Inferior parietal cortex (tissue), 1 donor: ENCODE results near the gene CDC14A.
A peak's percentile ranks its signal among the peaks of the same experiment; 100 is the strongest.

Source experiments
- DNase-seq: peaks from one replicate; pipeline ENCODE4 v3.0.0-alpha.2; 2016; ENCODE audit errors: extremely low spot score

The CDC14A gene

DNA sequence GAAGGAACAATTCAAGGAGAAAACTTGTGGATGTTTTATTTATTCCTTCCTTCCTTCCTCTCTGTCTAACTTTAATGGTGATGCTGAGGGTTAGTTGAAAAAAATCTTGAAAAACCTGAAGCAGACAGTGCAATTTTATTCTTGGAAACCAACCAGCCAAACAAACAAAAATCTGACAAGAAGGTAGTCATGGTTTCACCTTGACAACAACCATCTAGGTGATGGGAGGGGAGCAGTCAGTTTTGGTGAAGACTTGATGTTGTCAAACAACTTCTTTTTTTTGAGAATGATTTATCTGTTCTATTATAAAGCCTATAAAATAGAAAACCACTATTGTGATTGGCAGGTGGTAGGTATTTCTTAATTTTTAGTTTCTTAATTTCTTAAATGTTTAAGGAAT lies 93.3 kb downstream of the CDC14A start:
- DNase-seq, result no peak

DNA sequence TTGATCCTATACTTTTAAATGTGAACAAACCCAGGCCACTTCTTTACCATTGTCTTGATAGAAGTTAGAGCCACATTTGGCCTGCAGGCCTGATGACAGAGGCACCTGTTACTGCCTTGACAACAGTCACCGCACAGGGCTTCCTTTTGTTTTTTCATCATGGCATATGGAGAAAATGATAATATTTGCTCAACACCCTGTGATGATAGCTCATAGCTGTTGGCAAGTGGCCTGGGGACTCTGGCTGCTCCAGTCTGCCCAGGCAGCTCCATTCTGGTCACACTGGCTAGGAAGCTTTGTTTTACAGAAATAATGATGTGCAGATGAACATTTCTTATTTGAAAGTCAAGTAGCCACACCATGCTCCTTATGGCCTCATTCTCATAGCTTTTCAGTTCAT lies 96.1 kb downstream of the CDC14A start:
- DNase-seq, result no peak

DNA sequence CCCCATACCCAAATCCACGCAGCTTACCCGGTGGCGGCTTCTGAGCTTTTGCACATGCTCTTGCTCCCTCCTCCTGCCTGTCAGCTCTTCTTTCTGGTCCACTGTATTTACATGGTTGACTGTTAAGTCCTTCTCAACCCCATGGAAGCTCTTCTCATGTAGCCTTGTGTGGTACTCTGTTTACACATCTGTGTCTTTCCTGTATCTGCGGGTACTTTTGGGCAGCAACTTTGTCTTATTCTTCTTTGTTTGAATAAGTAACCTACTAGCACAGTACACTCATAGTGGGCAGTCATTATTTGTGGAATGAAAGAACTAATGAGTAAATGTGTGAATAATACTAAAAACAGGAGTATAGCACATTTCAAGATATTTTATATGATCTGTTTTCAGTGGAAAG lies 97.2 kb downstream of the CDC14A start:
- no peak for DNase-seq

DNA sequence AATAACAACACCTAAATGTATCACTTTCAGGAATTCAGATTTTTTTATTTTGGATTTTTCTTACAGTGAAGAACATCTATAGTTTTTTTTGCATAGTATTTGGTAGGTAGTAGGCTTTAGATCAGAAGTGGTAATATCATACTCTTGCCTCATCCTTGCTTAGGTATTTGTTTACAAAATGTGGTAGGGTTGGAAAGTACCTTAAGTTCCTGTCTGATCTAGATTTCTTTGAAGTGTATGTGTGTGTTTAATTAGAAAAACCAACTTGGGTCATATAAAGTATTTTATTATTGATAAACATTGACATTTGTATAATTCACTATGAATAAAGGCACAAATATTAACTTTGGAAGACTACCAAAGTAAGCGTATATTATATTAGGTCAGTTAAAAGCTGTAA lies 100.3 kb downstream of the CDC14A start:
- no peak for DNase-seq

DNA sequence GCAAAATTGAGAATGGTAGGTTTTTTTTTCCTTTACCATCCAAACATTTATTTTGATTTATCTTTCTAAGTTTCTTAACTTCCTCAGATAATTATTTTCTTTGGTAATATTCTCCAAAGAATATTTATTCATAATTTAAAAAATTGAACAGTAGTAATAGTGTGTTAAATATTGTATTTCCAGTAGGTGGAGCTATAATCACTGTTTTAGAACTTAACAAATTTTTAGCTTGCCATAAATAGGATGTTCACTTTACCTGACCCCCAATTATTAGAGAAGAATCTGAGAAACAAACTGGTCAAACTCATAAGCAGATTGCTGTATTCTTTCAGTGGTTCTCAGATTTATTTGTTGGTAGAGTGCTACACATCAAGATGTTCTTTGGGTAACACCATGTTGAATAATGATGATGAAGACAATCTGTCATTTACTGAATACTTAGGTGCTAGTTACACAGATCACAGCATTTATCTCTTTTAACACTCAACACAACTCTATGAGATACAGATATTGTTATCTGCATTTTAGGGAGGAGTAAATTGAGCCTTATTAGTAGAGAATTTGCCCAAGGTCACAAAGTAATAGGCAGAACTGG lies 103.3 kb downstream of the CDC14A start:
- no peak for DNase-seq

DNA sequence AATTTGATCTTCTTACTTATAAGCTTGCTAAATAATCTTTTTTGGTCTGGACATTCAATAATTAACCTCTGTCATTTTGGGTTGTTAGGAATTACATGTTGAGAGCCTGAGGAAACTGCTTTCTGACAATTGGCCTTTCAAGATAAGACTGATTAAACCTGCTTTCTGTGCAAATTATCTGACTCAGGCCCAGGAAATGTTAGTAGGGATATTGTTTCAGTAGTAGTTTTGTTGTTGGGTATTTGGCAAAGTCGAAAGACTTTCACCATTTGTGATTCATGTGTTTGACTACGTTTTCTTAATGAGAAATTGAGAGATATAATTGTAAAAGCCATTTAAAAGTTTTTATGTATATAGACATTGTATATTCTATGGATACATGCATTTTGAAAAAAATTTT lies 104.6 kb downstream of the CDC14A start:
- DNase-seq, result no peak

DNA sequence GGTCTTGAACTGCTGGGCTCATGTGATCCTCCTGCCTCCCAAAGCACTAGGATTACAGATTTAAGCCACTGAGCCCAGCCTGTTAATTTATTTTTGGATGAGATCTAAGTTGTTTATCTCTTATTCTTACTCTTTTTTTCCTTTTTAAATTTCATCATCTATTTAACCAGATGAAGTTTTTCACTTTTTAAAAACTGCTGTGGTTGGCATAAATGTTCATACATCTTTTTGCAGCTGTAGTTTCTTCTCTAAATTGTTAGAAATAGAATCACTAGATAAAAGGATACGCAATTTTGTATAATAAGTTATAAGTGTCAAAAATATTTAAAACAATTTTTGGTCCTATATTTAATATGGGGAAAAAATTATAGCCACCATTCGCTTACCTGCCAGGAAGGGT lies 105.4 kb downstream of the CDC14A start:
- DNase-seq, result no peak

DNA sequence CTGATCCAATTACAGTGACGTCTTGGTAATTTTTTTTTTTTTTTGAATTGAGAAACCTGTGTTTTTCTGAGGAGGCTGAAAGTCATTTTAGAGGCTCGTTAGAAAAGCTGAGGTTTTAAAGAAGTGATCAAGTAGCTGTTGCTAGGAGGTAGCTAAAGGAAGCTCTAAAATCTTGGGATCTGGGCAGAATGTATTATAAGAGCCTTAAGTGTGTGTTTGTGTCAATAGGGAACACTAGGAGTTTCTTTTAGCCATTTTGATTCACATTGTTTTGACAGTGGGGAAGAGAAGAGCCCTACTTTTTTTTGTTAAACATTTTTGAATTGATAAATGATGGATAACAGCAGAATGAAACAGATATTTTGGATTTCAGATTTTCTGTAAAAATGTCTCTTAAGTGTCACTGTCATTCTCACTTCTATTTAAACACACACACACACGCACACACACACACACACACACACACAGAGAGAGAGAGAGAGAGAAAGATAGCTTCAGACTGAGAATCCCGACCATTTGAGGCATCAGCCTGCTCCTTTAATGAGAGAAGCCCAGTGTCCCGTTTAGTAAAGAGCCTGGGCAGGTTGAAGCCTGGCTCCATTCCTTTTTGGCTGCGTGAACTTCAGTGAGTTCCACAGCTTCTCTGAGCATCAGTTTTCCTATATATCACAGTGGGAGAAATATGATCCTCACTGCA lies 106.5 kb downstream of the CDC14A start:
- no peak for DNase-seq

DNA sequence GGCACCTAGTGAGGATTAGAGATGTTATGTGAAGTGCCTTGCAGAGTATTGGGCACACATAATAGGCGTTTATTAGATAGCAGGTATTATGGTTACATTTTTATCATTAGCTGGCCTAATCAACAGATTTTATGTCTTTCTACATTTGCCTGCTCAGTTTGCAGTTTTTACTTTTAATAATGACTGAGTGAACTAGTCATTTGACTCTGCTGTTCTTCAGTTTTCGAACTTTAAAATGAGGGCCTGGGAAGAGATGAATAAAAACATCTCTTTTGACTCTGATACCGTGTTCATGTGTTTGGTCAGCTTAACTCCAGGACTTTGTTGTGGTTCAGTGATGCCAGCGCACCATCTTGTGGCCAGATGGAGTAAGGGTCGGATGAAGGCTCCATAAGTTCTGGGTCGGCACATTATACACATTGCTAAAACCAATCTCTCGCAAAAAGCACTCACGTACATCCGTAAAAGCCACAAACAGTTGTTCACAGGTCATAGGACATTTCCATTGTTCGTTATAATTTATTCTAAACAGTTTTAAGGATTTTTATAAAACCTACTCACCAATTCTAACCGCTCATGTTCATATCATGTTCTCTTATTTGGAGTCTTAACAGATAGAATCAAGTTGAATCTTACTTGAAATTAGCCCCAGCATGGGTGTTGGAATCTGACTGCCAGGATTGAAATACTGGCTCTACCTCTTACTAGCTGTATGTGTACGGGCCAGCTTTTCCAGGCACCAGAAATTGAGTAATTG lies 107.2 kb downstream of the CDC14A start:
- peak; percentile 82 for DNase-seq

DNA sequence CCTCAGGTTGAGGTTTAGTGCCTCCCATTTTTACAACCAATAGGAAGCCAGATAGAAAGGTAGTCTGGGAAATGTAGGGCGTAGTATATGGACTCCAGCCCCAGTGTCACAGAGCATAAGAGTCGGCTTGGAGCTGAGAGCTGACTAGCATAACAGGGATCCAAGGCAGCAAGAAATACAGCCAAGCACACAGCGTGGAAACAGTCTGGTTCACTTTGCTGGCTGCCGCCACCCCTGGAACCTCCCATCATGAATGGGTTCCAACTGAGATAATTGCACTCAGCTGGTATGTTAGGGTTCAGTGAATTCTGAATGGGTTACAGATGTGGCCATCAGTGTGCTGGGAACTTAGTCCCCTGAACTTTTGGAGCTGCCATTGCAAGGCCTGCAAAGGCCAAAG lies 108.9 kb downstream of the CDC14A start:
- DNase-seq, result no peak

DNA sequence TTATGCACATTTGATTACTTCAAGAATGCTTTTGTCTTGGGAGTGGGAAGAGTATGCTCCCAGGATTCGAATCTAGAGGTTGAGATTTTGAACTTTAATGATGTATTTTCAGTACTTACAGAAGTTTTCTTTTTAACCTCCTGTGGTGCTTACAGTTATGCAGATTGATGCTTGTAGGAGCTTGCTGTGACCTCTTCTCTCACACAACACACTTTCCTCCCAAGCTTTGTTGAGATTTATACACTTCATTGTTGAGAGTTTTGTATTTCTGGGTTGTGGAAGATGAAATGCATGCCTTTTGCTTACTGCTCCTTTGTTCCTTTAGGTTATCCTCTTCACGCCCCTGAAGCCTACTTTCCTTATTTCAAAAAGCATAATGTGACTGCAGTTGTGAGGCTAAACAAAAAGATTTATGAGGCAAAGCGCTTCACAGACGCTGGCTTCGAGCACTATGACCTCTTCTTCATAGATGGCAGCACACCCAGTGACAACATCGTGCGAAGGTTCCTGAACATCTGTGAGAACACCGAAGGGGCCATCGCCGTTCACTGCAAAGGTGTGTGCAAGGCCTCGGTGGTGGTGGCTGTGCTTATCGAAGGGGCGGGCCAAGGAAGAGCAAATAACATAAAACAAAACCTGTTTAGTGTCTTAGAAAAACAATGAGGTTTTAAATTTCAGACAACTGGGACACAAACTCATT lies 110.2 kb downstream of the CDC14A start:
- no peak for DNase-seq

DNA sequence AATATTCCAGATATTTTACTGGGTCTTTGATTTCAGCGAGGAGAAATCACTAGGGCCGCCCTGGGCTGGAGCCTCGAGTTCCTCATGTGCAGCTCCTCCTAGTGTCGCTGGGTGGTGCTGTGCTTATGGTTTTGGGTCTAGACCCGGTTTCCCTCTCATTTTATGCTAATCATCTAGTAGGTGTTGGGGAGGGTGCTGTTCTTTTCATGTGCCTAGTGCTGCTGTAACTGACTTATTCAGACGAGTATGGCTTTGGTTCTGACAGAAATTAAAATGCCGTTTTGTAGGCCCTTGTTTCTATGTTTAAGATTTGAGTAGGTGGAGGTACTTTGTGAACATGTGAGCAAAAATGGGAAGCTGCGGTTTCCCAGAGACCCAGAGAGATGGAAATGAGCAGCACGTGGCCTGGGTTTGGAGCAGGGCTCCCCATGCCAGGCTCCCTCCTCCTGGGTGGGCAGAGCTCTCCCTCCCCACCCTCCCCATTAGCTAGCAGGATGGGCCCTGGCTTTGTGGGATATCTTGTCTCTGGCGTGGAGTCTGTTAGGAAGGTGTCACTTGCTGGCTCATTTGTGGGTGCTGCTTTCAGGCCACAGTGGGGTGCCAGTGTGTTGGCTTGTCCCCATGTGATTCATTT lies 111.6 kb downstream of the CDC14A start:
- DNase-seq, result peak; percentile 74

DNA sequence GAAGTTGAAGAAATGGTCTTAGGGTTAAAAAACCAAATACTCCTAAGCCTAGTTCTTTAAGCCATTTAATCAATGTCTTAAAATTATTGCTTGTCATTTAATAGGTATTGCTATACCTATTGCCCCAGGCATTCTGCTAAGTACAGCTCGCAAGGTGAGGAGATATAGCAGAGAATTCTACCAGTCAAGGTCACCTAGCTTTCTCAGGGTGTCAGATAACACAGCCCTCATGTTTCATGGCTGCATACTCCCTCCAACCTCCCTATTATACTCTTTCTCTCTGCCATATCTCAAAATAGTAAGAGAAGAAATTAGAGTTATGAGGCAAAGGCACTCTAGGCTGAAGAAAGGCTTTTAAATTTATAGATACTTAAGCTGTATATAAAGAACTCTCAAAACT lies 117.3 kb downstream of the CDC14A start:
- no peak for DNase-seq

DNA sequence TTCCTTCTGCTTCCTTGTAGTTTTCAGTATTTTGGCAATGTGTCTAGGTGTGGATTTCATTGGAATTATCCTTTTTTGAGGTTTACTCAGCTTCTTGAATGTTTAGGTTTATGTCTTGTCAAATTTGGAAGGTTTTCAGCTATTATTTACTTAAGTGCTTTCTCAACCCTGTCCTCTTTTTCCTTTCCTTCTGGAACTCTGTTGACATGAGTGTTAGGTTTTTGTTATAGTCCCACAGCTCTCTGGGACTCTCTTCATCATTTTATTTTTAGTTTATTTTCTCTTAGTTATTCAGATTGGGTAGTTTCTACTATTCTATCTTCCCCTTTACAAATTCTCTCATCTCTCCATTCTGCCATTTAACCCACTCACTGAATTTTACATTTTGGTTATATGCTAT lies 122.5 kb downstream of the CDC14A start:
- no peak for DNase-seq

DNA sequence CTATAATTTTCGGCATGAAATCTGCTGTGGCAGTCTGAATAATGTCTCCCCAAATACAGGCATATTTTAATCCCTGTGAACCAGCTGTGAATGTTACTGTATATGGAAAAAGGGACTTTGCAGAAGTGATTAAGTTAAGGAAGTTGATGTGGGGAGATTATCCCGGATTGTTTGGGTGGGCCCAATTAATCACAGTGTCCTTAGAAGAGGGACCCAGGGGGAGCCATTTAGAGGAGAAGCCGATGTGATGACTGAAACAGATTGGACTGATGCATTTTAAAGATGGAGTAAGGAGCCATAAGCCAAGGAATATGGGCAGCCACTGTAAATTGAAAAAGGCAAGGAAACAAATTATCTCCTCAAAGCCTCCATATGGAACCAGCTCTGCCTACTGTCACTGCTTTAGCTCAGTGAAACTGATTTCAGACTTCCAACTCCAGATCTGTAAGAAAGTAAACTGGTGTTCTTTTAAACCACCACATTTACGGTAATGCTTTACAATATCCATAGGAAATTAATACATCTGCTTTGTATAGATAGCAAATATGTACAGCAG lies 124.5 kb downstream of the CDC14A start:
- no peak for DNase-seq

DNA sequence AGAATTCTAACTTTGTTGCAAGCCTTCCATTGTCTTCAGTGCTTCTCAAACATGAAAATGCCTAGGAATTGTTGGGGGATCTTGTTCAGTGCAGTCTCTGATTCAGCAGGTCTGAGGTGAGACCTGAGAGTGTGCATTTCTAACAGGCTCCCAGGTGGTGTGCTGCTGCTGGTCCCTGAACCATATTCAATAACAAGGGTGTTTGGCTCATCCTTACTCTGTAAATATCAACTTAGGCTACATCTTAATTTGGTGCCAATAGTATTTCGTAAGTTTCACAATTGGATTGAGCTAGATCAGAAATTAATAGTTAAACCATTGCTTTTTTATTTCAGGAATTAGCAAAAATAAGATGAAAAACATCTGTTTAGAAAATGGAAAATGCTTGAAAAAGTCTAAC lies 126.5 kb downstream of the CDC14A start:
- DNase-seq, result no peak

DNA sequence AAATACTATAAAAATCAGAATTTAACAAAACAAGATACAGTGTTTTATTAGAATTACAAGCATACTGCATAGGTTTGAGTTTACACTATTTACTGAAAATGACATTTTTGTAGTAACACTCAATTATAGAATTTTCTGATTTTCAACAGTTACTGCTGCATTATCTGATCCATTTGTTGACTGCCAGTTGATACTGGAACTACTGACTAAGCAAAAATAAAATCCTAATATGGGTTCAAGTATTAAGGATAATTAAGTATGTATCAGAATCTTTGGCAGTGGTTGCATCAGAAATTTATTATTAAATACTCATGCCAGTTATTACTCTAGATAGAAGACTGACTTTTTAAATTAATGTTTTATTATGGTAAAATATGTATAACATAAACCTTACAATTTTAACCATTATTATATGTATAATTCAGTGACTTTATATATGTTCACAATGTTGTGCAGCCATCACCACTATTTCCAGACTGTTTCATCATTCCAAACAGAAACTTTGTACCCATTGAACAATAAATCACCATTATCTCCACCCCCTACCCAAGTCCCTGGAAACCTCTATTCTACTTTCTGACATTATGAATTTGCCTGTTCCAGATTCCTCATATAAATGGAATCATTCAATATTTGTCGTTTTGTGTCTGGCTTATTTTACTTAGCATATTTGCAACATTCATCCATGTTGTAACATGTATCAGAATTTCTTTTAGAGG lies 127.5 kb downstream of the CDC14A start:
- DNase-seq, result no peak

DNA sequence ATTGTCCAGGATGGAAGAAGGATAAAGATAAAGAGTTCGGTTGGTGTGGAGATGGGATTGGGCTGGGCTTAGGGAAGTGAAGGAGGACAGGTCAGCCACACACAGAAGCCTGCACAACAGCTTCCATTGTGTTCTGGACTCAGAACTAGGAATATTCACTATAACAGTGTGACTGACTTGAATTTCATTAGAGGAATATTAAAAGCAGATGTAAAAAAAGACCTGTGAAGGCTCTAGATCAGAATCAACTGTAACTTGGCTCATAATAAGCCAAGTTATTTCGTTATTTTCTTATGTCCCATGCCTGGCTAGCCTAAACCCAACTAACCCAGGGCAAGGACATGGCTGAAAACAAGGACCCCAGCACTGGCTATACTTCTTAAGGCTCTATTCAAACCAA lies 129.0 kb downstream of the CDC14A start:
- DNase-seq, result no peak

DNA sequence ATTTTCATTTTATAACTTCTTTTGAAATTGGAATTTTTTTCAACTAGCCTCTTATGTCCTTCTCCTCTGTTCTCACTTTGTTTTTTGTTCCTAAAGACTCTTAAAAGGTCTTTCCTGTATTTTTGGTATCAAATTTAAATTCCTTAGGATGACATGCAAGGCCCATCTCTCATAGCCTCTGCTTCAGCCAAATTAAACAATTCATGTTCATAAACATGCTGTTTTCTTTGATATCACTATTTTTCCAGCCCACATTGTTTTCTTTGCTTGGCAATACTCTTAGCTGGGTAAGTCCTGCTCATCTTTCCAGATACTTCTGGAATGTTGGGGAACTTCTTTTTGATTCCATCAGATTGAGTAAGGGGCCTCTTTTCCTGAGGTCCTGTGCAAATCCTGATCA lies 129.9 kb downstream of the CDC14A start:
- no peak for DNase-seq

DNA sequence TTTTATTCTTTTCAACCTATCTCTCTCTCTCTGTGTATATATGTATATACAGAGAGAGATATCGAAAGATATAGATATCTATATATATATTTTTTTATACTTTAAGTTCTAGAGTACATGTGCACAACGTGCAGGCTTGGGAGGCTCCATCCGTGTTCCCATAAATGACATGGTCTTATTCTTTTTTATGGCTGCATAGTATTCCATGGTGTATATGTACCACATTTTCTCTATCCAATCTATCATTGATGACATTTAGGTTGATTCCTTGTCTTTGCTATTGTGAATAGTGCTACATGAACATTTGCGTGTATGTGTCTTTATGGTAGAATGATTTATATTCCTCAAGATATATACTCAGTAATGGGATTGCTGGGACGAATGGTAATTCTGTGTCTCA lies 130.4 kb downstream of the CDC14A start:
- no peak for DNase-seq

DNA sequence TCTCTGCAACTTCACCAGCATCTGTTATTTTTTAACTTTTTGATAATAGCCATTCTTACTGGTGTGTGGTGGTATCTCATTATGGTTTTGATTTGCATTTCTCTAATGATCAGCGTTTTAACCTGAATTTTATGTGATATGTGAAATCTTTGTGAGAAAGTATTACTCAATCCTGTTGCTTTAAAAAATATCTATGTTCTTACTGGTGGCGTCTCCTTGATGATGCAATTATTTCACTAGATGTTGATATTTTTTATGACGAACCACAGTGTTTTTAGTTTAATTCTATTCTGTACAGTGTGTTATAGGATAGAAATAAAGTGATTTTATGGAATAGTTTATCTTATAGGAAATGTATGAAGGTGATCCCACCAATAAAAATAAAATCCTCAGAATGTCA lies 130.9 kb downstream of the CDC14A start:
- no peak for DNase-seq
